Activated T-cell treated with anti-CD3 and anti-CD28 coated beads, Interleukin-2, amount 50 U/mL, for 1 hour (primary cell): Measurements from ENCODE around the gene RAB11B.
"Not testable (repeated sequence)": the region's sequence is repeated elsewhere in the genome, so short reads cannot be mapped to it uniquely, and the experiment has no call there.

Experiments used
- DNase-seq: peaks from one replicate; pipeline ENCODE4 v3.0.0-alpha.2; 2020

The RAB11B gene

GRCh38 chr19:8371011-8371804, 19.0 kb upstream of the RAB11B start:
- DNase-seq, result no peak

- no peak for DNase-seq
Observed at GRCh38 chr19:8373867-8374813, 16.0 kb upstream of the RAB11B start.

- DNase-seq, result not testable (repeated sequence)
Observed at GRCh38 chr19:8375766-8376165, 14.4 kb upstream of the RAB11B start.

GRCh38 chr19:8376373-8376974, 13.7 kb upstream of the RAB11B start:
- not testable (repeated sequence) for DNase-seq

- no peak for DNase-seq
Observed at GRCh38 chr19:8377598-8377997, 12.6 kb upstream of the RAB11B start.

- not testable (repeated sequence) for DNase-seq
Observed at GRCh38 chr19:8379156-8379891, 10.8 kb upstream of the RAB11B start.

GRCh38 chr19:8384569-8384968, 5.6 kb upstream of the RAB11B start:
- not testable (repeated sequence) for DNase-seq

GRCh38 chr19:8385103-8385502, 5.1 kb upstream of the RAB11B start:
- not testable (repeated sequence) for DNase-seq

GRCh38 chr19:8385566-8385965, 4.6 kb upstream of the RAB11B start:
- DNase-seq, result not testable (repeated sequence)

GRCh38 chr19:8386419-8386818, 3.7 kb upstream of the RAB11B start:
- not testable (repeated sequence) for DNase-seq

GRCh38 chr19:8386990-8387389, 3.2 kb upstream of the RAB11B start:
- no peak for DNase-seq

- DNase-seq, result no peak
Observed at GRCh38 chr19:8387688-8388611, 2.2 kb upstream of the RAB11B start.

- DNase-seq, result no peak
Observed at GRCh38 chr19:8388612-8388958, 1.6 kb upstream of the RAB11B start.

- DNase-seq, result peak; percentile 93
Observed at GRCh38 chr19:8390617-8390981, 439 bp downstream of the RAB11B start.

- no peak for DNase-seq
Observed at GRCh38 chr19:8391198-8392016, 1.2 kb downstream of the RAB11B start.

GRCh38 chr19:8392017-8392591, 1.9 kb downstream of the RAB11B start:
- DNase-seq, result no peak

GRCh38 chr19:8393192-8393870, 3.2 kb downstream of the RAB11B start:
- no peak for DNase-seq

- DNase-seq, result no peak
Observed at GRCh38 chr19:8393871-8394250, 3.7 kb downstream of the RAB11B start.

- no peak for DNase-seq
Observed at GRCh38 chr19:8395621-8396082, 5.5 kb downstream of the RAB11B start.

GRCh38 chr19:8396185-8396562, 6.0 kb downstream of the RAB11B start:
- no peak for DNase-seq
